Measurements from ENCODE around the gene EXOC3L4. TPM values are rescaled to one million over a fixed set of nuclear protein-coding genes. Genes with fewer than 3 reads are reported as not detected.

EXOC3L4 gene
- total RNA-seq, 1 donor from 2014 or later: not detected

DNA sequence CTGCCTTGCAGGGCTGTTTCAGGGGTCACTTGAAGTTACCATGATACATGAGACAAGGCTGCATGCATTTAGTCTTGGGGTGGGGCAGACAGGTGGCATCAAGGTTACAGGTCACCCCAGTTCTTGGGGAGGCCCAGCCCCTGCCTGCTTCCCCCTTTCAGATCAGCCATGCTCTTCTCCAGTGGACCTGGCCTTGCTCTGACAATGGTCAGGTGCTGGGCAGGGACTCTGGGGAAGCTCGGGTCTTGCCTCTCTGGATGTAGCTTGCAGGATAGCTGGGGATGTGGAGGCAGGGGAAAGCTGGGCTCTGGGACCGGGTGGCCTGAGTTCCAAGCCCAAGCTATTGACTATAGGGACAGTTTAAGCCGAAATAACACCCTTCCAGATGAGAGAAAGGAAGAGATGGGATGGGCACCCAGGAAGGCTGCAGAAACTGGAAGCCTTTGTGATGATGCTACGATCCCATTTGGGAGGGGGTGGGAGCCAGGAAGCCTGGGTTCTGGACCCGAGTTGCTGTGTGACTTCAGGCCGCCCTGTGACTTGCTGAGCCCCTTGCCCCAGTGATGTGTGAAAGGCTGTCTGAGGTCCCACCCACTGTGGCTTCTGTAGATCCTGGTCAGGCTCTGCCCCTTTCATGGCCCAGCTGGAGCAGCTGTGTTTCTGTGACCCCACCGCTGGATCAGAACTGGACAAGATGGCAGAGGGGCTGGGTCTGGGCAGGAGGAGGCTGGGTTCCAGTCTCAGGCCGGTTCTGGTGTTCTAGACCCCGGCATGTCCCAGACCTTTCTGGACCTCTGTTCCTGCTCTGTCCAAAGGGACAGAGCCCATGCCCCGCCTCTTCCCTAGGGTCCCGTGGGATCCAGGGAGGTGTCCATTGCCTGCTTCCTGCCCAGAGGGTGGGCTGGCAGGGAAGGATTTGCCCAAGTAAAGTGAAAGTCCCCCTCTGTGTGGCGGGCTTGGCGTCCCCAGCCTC lies 30.9 kb downstream of the EXOC3L4 start:
- Mint-ChIP-seq H3K36me3 (ENCODE audit: low read depth) (no peaks in the 10 kb centered on the region), H3K4me1 (peaks cover 7% of the 10 kb centered on the region), H3K9me3 (no peaks in the 10 kb centered on the region), H3K27me3 (ENCODE audit: low read depth) (peaks cover 66% of the 10 kb centered on the region), H3K4me3 (peak overlapping the region; percentile 57), H3K27ac (ENCODE audit: unreplicated experiment) (no peak overlapping the region)
- no peak for DNase-seq (ENCODE audit: low read depth, low spot score)
- TF ChIP-seq, protein P1, sequence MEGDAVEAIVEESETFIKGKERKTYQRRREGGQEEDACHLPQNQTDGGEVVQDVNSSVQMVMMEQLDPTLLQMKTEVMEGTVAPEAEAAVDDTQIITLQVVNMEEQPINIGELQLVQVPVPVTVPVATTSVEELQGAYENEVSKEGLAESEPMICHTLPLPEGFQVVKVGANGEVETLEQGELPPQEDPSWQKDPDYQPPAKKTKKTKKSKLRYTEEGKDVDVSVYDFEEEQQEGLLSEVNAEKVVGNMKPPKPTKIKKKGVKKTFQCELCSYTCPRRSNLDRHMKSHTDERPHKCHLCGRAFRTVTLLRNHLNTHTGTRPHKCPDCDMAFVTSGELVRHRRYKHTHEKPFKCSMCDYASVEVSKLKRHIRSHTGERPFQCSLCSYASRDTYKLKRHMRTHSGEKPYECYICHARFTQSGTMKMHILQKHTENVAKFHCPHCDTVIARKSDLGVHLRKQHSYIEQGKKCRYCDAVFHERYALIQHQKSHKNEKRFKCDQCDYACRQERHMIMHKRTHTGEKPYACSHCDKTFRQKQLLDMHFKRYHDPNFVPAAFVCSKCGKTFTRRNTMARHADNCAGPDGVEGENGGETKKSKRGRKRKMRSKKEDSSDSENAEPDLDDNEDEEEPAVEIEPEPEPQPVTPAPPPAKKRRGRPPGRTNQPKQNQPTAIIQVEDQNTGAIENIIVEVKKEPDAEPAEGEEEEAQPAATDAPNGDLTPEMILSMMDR (conservative IDR thresholded peaks at IDR 0.05): no peak

DNA sequence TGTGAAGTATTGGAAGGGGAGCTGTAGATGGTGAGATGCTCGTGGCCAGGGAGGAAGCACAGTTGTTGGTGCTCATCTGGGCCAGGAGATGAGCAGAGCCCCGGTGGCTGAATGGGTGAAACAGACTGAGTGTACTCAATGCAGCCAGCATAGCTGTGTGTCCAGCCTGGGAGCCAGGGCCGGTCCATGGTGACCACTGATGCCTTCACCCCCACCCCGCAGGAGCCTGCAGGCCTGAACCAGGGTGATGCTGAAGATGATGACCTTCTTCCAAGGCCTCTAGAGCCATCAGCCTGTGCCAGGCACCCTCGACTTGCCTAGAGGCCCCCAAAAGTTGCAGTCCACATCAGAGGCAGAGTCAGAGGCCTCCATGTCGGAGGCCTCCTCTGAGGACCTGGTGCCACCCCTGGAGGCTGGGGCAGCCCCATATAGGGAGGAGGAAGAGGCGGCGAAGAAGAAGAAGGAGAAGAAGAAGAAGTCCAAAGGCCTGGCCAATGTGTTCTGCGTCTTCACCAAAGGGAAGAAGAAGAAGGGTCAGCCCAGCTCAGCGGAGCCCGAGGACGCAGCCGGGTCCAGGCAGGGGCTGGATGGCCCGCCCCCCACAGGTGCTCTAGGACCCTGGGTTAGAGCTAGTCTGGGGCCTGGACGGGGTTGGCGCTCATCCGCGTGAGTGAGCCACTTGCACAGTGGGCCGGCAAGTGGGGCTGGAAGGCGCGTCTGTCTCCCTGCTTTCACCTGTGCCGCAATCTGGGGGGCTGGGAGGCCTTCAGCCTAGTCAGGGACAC lies 31.8 kb downstream of the EXOC3L4 start:
- Mint-ChIP-seq H3K9me3 (no peaks in the 10 kb centered on the region), H3K4me3 (peak overlapping the region; percentile 57), H3K27me3 (ENCODE audit: low read depth) (peaks cover 57% of the 10 kb centered on the region), H3K4me1 (peaks cover 7% of the 10 kb centered on the region), H3K36me3 (ENCODE audit: low read depth) (no peaks in the 10 kb centered on the region), H3K27ac (ENCODE audit: unreplicated experiment) (no peak overlapping the region)
- no peak for DNase-seq (ENCODE audit: low read depth, low spot score)
- TF ChIP-seq, protein P1 (conservative IDR thresholded peaks at IDR 0.05): no peak

DNA sequence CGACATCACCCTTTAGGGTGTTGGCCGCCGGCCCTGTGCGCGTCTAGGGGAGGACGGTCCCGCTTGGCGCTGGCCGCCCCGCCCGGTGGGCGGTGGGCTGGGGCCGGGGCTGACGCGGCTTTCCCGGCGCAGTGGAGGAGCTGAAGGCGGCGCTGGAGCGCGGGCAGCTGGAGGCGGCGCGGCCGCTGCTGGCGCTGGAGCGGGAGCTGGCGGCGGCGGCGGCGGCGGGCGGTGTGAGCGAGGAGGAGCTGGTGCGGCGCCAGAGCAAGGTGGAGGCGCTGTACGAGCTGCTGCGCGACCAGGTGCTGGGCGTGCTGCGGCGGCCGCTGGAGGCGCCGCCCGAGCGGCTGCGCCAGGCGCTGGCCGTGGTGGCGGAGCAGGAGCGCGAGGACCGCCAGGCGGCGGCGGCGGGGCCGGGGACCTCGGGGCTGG lies 32.4 kb downstream of the EXOC3L4 start:
- H3K27me3 Mint-ChIP-seq (ENCODE audit: low read depth): peaks cover 53% of the 10 kb centered on the region
- H3K27ac Mint-ChIP-seq (ENCODE audit: unreplicated experiment): no peak overlapping the region
- TF ChIP-seq, protein P1 (conservative IDR thresholded peaks at IDR 0.05): peak; percentile 53
- no peaks in the 10 kb centered on the region for H3K36me3 Mint-ChIP-seq (ENCODE audit: low read depth)
- no peak overlapping the region for H3K4me3 Mint-ChIP-seq
- H3K9me3 Mint-ChIP-seq: no peaks in the 10 kb centered on the region
- H3K4me1 Mint-ChIP-seq: peaks cover 7% of the 10 kb centered on the region
- DNase-seq (ENCODE audit: low read depth, low spot score): peak; percentile 52

DNA sequence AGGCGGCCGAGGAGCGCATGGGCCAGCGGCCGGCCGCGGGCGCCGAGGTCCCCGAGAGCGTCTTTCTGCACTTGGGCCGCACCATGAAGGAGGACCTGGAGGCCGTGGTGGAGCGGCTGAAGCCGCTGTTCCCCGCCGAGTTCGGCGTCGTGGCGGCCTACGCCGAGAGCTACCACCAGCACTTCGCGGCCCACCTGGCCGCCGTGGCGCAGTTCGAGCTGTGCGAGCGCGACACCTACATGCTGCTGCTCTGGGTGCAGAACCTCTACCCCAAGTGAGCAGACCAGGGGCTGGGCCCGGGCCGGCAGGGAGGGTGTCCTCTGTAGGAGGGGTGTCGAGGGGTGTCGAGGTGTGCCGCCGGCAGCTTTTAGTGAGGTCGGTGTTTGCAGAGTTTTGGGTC lies 32.8 kb downstream of the EXOC3L4 start:
- no peaks in the 10 kb centered on the region for H3K9me3 Mint-ChIP-seq
- H3K27me3 Mint-ChIP-seq (ENCODE audit: low read depth): peaks cover 48% of the 10 kb centered on the region
- peaks cover 4% of the 10 kb centered on the region for H3K4me1 Mint-ChIP-seq
- no peak for DNase-seq (ENCODE audit: low read depth, low spot score)
- H3K27ac Mint-ChIP-seq (ENCODE audit: unreplicated experiment): no peak overlapping the region
- H3K4me3 Mint-ChIP-seq: no peak overlapping the region
- TF ChIP-seq, protein P1 (conservative IDR thresholded peaks at IDR 0.05): no peak
- H3K36me3 Mint-ChIP-seq (ENCODE audit: low read depth): no peaks in the 10 kb centered on the region

DNA sequence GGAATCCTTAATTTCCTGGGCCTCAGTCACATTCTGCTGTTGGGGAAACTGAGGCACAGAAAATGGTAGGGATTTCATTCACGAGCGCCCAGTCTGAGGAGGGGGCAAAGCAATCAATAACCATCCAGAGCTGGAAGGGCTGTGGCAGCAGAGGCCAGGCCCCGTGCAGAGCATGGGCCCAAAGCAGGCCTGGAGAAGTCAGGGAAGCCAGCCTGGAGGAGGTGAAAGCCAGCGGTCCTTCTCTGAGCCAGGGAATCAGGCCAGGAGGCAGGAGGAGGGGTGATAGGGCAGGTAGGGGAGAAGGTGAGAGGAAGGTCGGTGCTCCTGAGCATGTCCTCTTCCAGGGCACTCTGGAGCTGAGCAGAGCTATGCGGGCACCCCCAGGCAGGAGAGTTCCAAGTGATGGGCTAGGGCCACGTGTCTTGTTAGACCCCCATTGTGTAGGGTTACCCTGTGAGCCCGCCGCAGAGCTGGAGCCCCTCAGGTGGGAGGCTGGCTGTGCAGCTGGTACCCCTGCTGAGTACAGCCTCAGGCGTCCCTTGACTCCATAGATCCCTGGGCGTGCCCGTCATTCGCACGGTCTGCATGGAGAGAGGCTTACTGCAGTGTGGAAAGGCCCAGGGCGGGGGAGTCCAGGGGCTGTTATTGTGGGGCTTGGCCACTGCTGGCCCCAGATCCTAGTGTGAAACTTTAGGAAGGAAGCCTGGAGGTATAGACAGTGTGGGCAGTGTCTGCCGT lies 33.5 kb downstream of the EXOC3L4 start:
- H3K4me3 Mint-ChIP-seq: peak overlapping the region; percentile 23
- H3K27ac Mint-ChIP-seq (ENCODE audit: unreplicated experiment): no peak overlapping the region
- no peak for DNase-seq (ENCODE audit: low read depth, low spot score)
- TF ChIP-seq, protein P1 (conservative IDR thresholded peaks at IDR 0.05): no peak
- H3K36me3 Mint-ChIP-seq (ENCODE audit: low read depth): no peaks in the 10 kb centered on the region
- no peaks in the 10 kb centered on the region for H3K9me3 Mint-ChIP-seq
- peaks cover 4% of the 10 kb centered on the region for H3K4me1 Mint-ChIP-seq
- H3K27me3 Mint-ChIP-seq (ENCODE audit: low read depth): peaks cover 43% of the 10 kb centered on the region

Data from neural crest cell (in vitro differentiated cells).